A673 (cell line): ENCODE data around the gene TMEFF1. TPM values are rescaled to one million over a fixed set of nuclear protein-coding genes. Genes with fewer than 3 reads are reported as not detected.

Experiments
- BruUV-seq: library from RNA; stranded (reverse); fragments of 400-500 nt; replicated peaks from 2 replicates; lab custom pipeline; 2021; lab: Mats Ljungman, UMichigan
- CTCF ChIA-PET: fragments of 300-600 bp; sonication (Branson Sonifier 250); formaldehyde crosslinking; loops from one replicate; lab custom pipeline; 2022; ENCODE audit warnings: antibody characterized with exemption; lab: Charles Lee
- POLR2A ChIA-PET: fragments of 300-600 bp; sonication (Branson Sonifier 250); formaldehyde crosslinking; loops from one replicate; lab custom pipeline; 2022; ENCODE audit warnings: antibody characterized with exemption; ENCODE audit not compliant: low non-redundant PET; lab: Charles Lee
- DNase-seq: peaks from one replicate; pipeline ENCODE4 v3.0.0-alpha.2; 2015; ENCODE audit warnings: low spot score
- H3K27ac ChIP-seq: fragments of 200-600 bp; sonication (generic); 2 replicates; pipeline ENCODE4 v1.5.1; 2016; ENCODE audit warnings: mixed run types, low read depth, mild to moderate bottlenecking, mixed read lengths, antibody characterized with exemption, low read length; ENCODE audit not compliant: poor library complexity, severe bottlenecking
- H3K27me3 ChIP-seq: fragments of 200-600 bp; sonication (generic); replicated peaks from 2 replicates; pipeline ENCODE4 v1.6.1; 2017; ENCODE audit warnings: mixed run types, low read depth, mild to moderate bottlenecking, mixed read lengths, antibody characterized with exemption, low read length; ENCODE audit not compliant: insufficient read depth, poor library complexity
- H3K36me3 ChIP-seq: fragments of 200-600 bp; sonication (generic); 2 replicates; pipeline ENCODE4 v1.6.1; 2016; ENCODE audit warnings: mixed run types, mild to moderate bottlenecking, mixed read lengths, antibody characterized with exemption, low read length; ENCODE audit not compliant: insufficient read depth, poor library complexity, severe bottlenecking
- H3K4me1 ChIP-seq: fragments of 200-600 bp; sonication (generic); 2 replicates; pipeline ENCODE4 v1.6.1; 2017; ENCODE audit warnings: mixed run types, mild to moderate bottlenecking, mixed read lengths, antibody characterized with exemption, low read length; ENCODE audit not compliant: insufficient read depth, poor library complexity, severe bottlenecking
- H3K4me3 ChIP-seq: fragments of 200-600 bp; sonication (generic); 2 replicates; pipeline ENCODE4 v1.5.1; 2016; ENCODE audit warnings: low read depth, mixed run types, mild to moderate bottlenecking, mixed read lengths, low read length; ENCODE audit not compliant: poor library complexity, severe bottlenecking
- H3K9me3 ChIP-seq: fragments of 200-600 bp; sonication (generic); 2 replicates; pipeline ENCODE4 v1.6.1; 2016; ENCODE audit warnings: mixed run types, low read depth, mild to moderate bottlenecking, mixed read lengths, antibody characterized with exemption, low read length; ENCODE audit not compliant: poor library complexity, severe bottlenecking
- EZH2 ChIP-seq: fragments of 200-600 bp; sonication (generic); IDR thresholded peaks from 2 replicates; pipeline ENCODE4 v1.6.1; 2017; ENCODE audit warnings: borderline replicate concordance, low read depth, mild to moderate bottlenecking, mixed read lengths, antibody characterized with exemption, low read length; ENCODE audit not compliant: poor library complexity, severe bottlenecking
- intact Hi-C: fragments of 100-400 bp; cut with micrococcal nuclease; formaldehyde crosslinking; loops from one replicate; pipeline ENCODE4 v1.10.0; 2022; ENCODE audit not compliant: unreplicated experiment
- total RNA-seq: library from RNA; stranded (reverse); gene quantifications from 2 replicates; pipeline ENCODE4 v1.2.3, GENCODE V29; 2021
- TF ChIP-seq, protein P1 (sequence below): fragments of 300-800, 200-600 bp; sonication (generic); conservative IDR thresholded peaks from 2 replicates; pipeline ENCODE4 v1.5.1; 2017; ENCODE audit warnings: low read depth, mild to moderate bottlenecking, antibody characterized with exemption, low read length, moderate library complexity, mixed read lengths

TMEFF1 gene
- total RNA-seq, 1 experiment from 2014 or later = 19.1 TPM

DNA sequence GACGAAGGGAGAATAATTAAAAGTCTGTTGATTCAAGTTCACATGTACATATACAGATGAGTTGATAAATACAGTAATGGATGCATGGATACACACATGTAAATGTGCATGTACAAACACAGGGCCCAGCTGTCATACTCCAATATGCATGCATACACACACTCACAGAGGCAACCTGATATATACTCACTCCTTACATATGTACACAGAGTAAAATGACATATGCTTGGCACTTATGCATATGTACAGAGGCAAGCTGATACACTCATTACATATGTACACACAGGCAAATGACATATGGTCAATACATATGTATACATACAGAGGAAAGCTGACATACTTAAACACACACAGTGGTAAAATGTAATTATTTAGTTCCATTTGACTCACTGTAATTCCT lies 7.2 kb upstream of the TMEFF1 start:
- no peak for DNase-seq
- Histone ChIP-seq H3K27ac (no peak overlapping the region), H3K27me3 (no peaks in the 10 kb centered on the region), H3K4me3 (no peak overlapping the region), H3K9me3 (no peaks in the 10 kb centered on the region), H3K4me1 (no peaks in the 10 kb centered on the region), H3K36me3 (no peaks in the 10 kb centered on the region)
- POLR2A ChIA-PET = no interaction called here
- BruUV-seq = no TSS peak
- CTCF ChIA-PET = no interaction called here
- no peak for TF ChIP-seq EZH2
- TF ChIP-seq, protein P1, sequence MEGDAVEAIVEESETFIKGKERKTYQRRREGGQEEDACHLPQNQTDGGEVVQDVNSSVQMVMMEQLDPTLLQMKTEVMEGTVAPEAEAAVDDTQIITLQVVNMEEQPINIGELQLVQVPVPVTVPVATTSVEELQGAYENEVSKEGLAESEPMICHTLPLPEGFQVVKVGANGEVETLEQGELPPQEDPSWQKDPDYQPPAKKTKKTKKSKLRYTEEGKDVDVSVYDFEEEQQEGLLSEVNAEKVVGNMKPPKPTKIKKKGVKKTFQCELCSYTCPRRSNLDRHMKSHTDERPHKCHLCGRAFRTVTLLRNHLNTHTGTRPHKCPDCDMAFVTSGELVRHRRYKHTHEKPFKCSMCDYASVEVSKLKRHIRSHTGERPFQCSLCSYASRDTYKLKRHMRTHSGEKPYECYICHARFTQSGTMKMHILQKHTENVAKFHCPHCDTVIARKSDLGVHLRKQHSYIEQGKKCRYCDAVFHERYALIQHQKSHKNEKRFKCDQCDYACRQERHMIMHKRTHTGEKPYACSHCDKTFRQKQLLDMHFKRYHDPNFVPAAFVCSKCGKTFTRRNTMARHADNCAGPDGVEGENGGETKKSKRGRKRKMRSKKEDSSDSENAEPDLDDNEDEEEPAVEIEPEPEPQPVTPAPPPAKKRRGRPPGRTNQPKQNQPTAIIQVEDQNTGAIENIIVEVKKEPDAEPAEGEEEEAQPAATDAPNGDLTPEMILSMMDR = no peak
- intact Hi-C loops = no loop called here

DNA sequence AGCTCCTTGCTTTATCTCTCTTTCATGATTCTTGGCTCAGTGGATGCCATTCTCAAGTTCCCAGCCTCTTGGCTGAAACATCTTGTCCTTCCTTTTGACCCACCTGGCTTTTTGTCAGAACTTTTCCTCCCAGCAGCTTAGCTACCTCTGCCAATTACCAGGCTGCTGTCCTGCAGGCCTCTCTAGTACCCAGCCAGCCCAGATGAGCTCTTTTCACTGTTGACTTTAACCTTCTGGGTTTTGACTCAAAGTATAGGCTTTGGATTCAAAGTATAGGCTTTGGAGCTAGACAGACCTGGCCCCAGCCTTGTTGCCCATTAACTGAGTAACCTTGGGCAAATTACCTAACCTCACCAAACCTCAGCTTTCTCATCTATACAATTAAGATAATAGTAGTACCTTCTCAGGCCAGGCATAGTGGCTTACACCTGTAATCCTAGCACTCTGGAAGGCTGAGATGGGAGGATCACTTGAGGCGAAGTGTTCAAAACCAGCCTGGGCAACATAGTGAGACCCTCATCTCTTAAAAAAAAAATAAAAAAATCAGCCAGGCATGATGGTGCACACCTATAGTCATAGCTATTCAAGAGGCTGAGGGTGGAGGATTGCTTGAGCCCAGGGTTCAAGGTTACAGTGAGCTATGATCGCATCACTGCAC lies 6.6 kb upstream of the TMEFF1 start:
- POLR2A ChIA-PET = no interaction called here
- Histone ChIP-seq H3K27ac (no peak overlapping the region), H3K9me3 (no peaks in the 10 kb centered on the region), H3K4me1 (no peaks in the 10 kb centered on the region), H3K27me3 (no peaks in the 10 kb centered on the region), H3K4me3 (no peak overlapping the region), H3K36me3 (no peaks in the 10 kb centered on the region)
- CTCF ChIA-PET = no interaction called here
- intact Hi-C loops = no loop called here
- TF ChIP-seq, protein P1 = no peak
- no peak for TF ChIP-seq EZH2
- BruUV-seq = no TSS peak
- no peak for DNase-seq

DNA sequence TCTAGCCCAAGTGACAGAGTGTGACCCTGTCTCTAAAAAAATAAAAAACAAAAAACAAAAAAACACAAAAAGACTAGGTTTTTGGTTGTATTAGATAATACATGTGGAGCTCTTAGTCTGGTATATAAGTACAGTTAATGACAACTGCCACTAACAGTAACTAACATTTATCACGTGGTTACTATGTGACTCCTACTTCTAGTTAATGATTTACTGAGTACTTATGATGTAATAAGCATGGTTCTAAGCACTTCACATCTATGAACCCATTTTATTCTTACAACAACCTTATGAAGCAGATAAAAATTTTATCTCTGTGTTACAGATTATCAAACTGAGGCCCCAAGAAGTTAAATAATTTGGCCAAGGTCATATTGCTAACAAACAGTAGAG lies 6.1 kb upstream of the TMEFF1 start:
- intact Hi-C loops = no loop called here
- no peak for TF ChIP-seq EZH2
- ChIA-PET CTCF (no interaction called here), POLR2A (no interaction called here)
- no TSS peak for BruUV-seq
- H3K4me1 ChIP-seq = no peaks in the 10 kb centered on the region
- no peak for DNase-seq
- H3K4me3 ChIP-seq = no peak overlapping the region
- H3K27ac ChIP-seq = no peak overlapping the region
- H3K9me3 ChIP-seq = no peaks in the 10 kb centered on the region
- no peaks in the 10 kb centered on the region for H3K27me3 ChIP-seq
- H3K36me3 ChIP-seq = no peaks in the 10 kb centered on the region

DNA sequence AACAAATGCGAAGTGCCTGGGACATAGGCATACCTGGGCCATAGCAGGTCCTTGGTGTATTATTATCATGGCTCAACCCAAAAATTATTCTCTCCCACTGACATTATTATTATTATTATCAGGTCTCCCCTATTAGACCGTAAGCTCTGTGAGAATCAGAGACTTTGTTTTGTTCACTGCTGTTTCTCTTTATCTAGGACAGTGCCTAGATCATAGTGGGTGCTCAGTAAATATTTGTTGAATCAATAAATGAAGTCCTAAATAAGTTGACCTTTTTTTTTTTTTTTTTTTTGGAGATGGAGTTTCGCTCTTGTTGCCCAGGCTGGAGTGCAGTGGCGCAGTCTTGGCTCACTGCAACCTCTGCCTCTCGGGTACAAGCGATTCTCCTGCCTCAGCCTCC lies 4.9 kb upstream of the TMEFF1 start:
- ChIA-PET POLR2A (no interaction called here), CTCF (no interaction called here)
- H3K36me3 ChIP-seq = no peaks in the 10 kb centered on the region
- TF ChIP-seq, protein P1 = no peak
- H3K4me3 ChIP-seq = no peak overlapping the region
- H3K4me1 ChIP-seq = peaks cover 5% of the 10 kb centered on the region
- no peak overlapping the region for H3K27ac ChIP-seq
- no peak for DNase-seq
- H3K9me3 ChIP-seq = no peaks in the 10 kb centered on the region
- no peaks in the 10 kb centered on the region for H3K27me3 ChIP-seq
- no TSS peak for BruUV-seq
- intact Hi-C loops = no loop called here
